Erythroblast (primary cell): Measurements from ENCODE around the gene SCG5.
"Not testable (repeated sequence)": the region's sequence is repeated elsewhere in the genome, so short reads cannot be mapped to it uniquely, and the experiment has no call there.

Experiments
- GATA1 ChIP-seq: IDR thresholded peaks from 2 replicates; pipeline ENCODE4 v1.6.1; 2011; ENCODE audit warnings: low read depth, mild to moderate bottlenecking, control low read depth, low read length, moderate library complexity
- POLR2A ChIP-seq: IDR thresholded peaks from 2 replicates; pipeline ENCODE4 v1.6.1; 2011; ENCODE audit warnings: mild to moderate bottlenecking, low read length

DNA sequence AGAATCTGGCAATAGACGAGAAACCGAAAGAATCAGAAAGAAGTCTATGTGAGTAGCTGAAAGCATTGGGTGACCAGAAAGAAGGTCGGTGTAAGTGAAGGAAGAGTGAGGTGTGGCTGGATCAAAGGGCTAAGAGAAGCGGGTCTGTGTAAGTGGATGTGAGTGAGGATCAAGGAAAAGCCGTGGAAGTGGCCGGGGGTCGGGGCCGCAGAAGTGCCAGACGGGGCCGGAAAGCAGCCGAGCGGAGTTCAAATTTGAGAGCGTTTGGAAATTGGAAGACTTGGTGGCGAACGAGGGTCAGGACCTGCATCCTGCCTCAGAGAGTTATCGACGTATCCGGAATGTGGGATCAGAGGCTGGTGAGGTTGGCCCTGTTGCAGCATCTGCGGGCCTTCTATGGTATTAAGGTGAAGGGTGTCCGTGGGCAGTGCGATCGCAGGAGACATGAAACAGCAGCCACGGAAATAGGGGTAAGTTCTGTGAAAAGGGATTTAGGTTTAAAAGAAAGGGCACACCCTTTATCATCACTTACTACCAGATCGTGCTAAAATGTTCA lies 25.6 kb upstream of the SCG5 start:
- TF ChIP-seq POLR2A, GATA1: not testable (repeated sequence)
